Measurements from ENCODE around the gene BSDC1.

DNA sequence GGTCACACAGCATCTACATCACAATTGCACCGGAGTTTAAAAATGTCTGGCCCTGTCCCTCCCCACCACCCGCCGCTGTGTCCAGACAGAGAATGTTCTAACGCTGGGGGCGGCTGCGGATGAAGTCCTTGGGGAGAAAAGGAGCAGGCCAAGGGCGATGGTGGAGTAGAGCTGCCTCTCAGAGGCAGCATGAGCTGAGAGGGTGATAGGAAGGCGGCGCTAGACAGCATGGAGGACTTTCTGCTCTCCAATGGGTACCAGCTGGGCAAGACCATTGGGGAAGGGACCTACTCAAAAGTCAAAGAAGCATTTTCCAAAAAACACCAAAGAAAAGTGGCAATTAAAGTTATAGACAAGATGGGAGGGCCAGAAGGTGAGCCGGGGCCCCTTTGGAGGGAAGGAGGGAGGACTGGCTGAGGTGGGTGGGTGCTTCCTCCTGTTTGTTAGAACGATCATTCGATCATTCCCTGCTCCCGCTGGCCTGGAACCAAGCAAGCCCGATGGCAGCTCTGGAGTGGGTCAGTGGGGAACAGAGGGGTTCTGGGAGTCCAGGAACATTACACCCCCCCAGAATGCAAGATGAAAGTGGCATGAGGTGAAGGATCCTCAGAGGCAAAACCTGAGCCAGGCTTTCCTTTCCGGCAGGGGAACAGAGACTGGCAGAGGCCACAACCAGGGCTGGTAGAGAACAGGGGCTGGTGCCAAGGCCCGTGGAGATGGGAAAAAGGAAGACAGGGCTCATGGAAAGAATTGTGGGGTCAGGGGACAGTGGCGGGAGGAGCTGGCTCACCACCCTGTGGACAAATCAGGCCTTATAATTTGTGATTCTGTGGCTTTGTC lies 31.5 kb downstream of the BSDC1 start, which contains the start of the genes FAM229A and TSSK3:
- TF ChIP-seq, protein P1, sequence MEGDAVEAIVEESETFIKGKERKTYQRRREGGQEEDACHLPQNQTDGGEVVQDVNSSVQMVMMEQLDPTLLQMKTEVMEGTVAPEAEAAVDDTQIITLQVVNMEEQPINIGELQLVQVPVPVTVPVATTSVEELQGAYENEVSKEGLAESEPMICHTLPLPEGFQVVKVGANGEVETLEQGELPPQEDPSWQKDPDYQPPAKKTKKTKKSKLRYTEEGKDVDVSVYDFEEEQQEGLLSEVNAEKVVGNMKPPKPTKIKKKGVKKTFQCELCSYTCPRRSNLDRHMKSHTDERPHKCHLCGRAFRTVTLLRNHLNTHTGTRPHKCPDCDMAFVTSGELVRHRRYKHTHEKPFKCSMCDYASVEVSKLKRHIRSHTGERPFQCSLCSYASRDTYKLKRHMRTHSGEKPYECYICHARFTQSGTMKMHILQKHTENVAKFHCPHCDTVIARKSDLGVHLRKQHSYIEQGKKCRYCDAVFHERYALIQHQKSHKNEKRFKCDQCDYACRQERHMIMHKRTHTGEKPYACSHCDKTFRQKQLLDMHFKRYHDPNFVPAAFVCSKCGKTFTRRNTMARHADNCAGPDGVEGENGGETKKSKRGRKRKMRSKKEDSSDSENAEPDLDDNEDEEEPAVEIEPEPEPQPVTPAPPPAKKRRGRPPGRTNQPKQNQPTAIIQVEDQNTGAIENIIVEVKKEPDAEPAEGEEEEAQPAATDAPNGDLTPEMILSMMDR (conservative IDR thresholded peaks at IDR 0.05; ENCODE audit: low read depth in 2 of 2) = peak in 1 of 2 experiments; percentile 21; a peak in 1 of 4 replicates
- TF ChIP-seq ZNF114 (CRISPR knock-in tag; IDR thresholded peaks at IDR 0.05) = no peak
- no peak for TF ChIP-seq EZH2phosphoT487 (IDR thresholded peaks at IDR 0.05; ENCODE audit: unreplicated experiment)

All from GM23338 (cell line).